GM12865 (cell line): ENCODE data around the gene ALG9.
"Not testable (repeated sequence)": the region's sequence is repeated elsewhere in the genome, so short reads cannot be mapped to it uniquely, and the experiment has no call there.

Experiments used
- DNase-seq: peaks from one replicate; pipeline ENCODE4 v3.0.0; 2010; ENCODE audit warnings: low read depth
- H3K4me3 ChIP-seq: 2 replicates; pipeline ENCODE4 v1.5.1; 2011; ENCODE audit warnings: mild to moderate bottlenecking, low read depth, low read length, control low read depth
- TF ChIP-seq, protein P1 (sequence below): IDR thresholded peaks from 2 replicates; pipeline ENCODE4 v1.5.1; 2011; ENCODE audit warnings: low read length, control low read depth, low read depth, inconsistent platforms; ENCODE audit not compliant: insufficient read depth; ENCODE audit errors: missing control alignments

The ALG9 gene

GRCh38 chr11:111908639-111909305 lies 37.4 kb upstream of the ALG9 start:
- no peak overlapping the region for H3K4me3 ChIP-seq
- DNase-seq: no peak
- TF ChIP-seq, protein P1, sequence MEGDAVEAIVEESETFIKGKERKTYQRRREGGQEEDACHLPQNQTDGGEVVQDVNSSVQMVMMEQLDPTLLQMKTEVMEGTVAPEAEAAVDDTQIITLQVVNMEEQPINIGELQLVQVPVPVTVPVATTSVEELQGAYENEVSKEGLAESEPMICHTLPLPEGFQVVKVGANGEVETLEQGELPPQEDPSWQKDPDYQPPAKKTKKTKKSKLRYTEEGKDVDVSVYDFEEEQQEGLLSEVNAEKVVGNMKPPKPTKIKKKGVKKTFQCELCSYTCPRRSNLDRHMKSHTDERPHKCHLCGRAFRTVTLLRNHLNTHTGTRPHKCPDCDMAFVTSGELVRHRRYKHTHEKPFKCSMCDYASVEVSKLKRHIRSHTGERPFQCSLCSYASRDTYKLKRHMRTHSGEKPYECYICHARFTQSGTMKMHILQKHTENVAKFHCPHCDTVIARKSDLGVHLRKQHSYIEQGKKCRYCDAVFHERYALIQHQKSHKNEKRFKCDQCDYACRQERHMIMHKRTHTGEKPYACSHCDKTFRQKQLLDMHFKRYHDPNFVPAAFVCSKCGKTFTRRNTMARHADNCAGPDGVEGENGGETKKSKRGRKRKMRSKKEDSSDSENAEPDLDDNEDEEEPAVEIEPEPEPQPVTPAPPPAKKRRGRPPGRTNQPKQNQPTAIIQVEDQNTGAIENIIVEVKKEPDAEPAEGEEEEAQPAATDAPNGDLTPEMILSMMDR: no peak

DNA sequence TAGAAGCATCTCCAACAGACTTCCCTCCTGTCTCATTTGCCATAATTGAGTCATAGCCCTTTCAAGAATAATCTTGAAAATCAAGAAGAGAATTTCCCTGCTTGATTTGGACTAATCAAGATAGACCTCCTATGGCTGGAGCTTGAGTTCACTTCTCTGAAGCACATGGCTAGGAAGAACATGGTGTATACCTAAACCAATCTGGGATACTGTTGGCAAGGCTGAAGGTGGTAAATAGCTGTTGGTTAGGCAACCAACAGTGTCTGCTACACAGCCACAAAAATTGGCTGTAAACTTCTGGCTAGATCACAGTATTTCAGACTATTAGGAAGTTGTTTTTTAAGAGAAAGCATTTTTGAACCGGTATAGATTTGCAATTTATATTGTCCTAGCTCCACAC lies 35.3 kb upstream of the ALG9 start:
- no peak overlapping the region for H3K4me3 ChIP-seq
- TF ChIP-seq, protein P1: no peak
- no peak for DNase-seq

GRCh38 chr11:111905411-111905810 lies 34.0 kb upstream of the ALG9 start:
- TF ChIP-seq, protein P1: no peak
- no peak for DNase-seq

DNA sequence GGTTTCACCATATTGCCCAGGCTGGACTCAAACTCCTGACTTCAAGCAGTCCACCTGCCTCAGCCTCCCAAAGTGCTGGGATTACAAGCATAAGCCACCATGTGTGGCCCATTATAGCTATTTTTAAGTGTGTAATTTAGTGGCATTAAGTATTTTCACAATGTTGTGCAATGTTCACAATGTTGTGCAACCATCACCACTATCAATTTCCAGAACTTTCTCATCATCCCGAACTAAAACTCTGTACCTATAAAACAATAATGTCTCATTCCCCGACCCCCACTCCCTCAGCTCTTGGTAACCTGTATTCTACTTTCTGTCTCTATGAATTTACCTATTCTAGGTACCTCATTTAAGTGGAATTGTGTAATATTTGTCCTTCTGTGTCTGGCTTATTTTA lies 15.5 kb upstream of the ALG9 start:
- H3K4me3 ChIP-seq: no peak overlapping the region
- TF ChIP-seq, protein P1: no peak
- DNase-seq: no peak

More at GRCh38 chr11:111905411-111905810, 34.0 kb upstream of the ALG9 start:
- no peak overlapping the region for H3K4me3 ChIP-seq

GRCh38 chr11:111886032-111886431 lies 14.7 kb upstream of the ALG9 start:
- no peak overlapping the region for H3K4me3 ChIP-seq
- DNase-seq: no peak
- TF ChIP-seq, protein P1: no peak

- not testable (repeated sequence) for H3K4me3 ChIP-seq, DNase-seq
These were observed 13.7 kb upstream of the ALG9 start for GRCh38 chr11:111885053-111885452.

- H3K4me3 ChIP-seq: no peak overlapping the region
These were observed 10.8 kb upstream of the ALG9 start for GRCh38 chr11:111882202-111882601.

More at GRCh38 chr11:111882202-111882601, 10.8 kb upstream of the ALG9 start:
- no peak for DNase-seq
- TF ChIP-seq, protein P1: no peak
